GM21528 (cell line): Measurements from ENCODE around the gene RNF146.
"Not testable (repeated sequence)": the region's sequence is repeated elsewhere in the genome, so short reads cannot be mapped to it uniquely, and the experiment has no call there.

Experiments
- ATAC-seq: cut with Tn5 transposase; IDR thresholded peaks from one replicate; pipeline ENCODE4 v1.9.1; 2021; ENCODE audit warnings: mild to moderate bottlenecking, moderate library complexity; ENCODE audit not compliant: unreplicated experiment, low FRiP score

RNF146 gene, protein sequence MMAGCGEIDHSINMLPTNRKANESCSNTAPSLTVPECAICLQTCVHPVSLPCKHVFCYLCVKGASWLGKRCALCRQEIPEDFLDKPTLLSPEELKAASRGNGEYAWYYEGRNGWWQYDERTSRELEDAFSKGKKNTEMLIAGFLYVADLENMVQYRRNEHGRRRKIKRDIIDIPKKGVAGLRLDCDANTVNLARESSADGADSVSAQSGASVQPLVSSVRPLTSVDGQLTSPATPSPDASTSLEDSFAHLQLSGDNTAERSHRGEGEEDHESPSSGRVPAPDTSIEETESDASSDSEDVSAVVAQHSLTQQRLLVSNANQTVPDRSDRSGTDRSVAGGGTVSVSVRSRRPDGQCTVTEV

DNA sequence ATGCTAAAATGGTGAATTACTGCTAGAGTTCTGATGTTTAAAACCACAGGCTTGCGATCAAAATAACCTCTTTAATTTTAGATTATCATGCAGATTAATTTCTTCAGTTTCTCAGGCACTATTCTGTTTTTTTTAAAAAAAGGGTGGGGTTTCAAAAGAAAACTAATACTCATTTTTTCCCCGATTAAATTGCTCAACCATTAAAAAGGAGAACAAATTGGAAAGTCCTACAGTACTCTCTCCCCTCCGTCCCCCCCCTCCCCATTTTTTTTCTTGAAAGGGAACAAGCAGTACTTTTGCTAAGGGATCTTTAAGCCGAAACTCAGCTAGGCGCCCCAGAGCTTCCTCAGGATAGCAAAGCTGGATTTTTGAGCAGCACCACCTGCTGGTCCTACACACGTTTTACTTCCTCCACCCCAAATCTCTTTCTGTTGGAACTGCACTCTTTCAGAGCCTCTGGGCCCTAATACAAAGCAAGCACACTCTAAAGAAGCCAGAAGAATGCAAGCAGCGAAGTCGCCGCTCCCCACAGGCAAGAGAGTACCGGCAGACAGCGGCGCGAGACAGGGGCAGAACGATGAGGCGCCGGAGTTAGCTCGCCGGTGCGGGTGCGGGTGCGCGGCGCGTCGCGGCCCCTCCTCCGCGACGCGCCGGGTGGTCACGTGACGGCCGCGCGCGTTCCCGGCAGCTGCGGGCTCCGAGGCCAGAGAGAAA is at the start of gene RNF146:
Gene RNF146, plus strand, starts transcription at position 687 of the 714 bp plus-strand sequence. CDS start 13,475 bp downstream, outside the sequence.
- peak; percentile 88 for ATAC-seq

DNA sequence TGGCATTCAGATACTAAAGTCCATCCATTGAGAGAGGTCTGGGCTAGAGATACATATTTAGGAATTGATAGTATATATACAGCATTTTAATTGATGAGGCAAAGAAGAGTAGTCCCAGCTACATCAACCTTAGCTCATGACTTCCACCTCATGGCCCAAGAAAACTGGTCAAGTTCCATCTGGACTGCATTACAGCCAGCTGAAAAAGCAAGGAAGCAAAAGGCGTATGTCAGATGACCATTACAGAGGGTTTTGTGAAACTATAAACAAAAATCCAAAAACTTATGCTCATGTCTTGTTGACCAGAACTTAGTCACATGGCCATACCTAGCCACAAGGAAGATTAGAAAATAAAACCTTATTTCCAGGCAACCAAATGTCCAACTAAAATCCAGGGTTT is 46.8 kb upstream of the RNF146 start:
- no peak for ATAC-seq

DNA sequence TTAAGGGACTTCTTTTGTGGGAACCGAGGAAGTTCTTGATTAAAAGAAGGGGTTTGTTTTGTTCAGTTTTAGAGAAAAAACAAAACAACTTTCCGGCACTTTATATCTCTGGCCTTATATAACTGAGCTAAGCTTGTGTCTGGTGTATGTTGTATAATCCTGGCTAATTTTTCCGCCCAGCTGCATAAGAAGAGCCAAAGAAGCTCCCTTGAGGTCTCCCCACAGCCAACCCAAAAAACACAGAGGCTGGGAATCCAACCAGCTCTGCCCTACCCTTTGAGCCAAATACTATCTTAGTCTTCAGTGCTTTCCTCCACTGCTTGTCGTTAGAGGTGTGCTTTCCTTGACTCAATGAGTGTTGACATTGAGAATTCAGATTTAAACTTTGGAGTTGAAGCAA is 45.5 kb upstream of the RNF146 start:
- no peak for ATAC-seq

DNA sequence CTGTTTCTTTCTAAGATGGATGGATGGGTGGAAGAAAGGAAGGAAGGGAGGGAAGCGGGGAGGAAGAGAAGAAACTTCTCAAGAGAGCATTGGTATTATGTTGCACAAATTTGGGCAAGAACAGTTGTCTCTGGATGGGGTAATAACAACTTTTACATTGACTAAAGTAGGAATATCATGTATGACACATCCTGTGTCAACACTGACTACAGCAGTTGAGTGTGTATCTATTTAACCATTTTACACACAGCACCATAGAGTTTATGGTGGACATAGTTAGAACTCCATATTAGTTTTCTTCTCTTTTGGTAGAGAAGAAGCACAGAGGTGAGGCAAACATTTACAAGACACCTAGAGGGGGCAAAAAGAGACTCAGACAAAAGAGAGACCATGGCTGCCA is 44.2 kb upstream of the RNF146 start:
- ATAC-seq = no peak

DNA sequence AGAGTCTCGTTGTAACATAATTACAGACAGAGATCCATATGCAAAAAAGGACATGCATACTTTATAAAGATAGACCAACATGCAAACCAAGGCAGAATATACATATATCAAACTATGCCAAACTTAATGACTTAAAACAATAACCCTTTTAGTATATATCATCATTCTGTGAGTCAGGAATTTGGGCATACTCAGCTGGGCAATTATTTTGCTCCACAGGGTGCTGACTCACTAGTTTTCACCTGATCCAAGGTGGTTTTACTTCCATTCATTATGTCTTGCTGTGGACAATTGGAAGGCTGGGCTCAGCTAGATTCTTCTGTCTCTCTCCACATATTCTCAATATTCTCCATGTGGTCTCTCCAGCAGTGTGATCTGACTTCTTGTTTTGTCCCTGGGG is 41.2 kb upstream of the RNF146 start:
- no peak for ATAC-seq

DNA sequence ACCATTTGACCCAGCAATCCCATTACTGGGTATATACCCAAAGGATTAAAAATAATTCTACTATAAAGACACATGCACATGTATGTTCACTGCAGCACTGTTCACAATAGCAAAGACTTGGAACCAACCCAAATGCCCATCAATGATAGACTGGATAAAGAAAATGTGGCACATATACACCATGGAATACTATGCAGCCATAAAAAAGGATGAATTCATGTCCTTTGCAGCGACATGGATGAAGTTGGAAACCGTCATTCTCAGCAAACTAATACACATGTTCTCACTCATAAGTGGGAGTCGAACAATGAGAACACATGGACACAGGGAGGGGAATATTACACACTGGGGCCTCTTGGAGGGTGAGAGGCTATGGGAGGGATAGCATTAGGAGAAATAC is 32.8 kb upstream of the RNF146 start:
- not testable (repeated sequence) for ATAC-seq

DNA sequence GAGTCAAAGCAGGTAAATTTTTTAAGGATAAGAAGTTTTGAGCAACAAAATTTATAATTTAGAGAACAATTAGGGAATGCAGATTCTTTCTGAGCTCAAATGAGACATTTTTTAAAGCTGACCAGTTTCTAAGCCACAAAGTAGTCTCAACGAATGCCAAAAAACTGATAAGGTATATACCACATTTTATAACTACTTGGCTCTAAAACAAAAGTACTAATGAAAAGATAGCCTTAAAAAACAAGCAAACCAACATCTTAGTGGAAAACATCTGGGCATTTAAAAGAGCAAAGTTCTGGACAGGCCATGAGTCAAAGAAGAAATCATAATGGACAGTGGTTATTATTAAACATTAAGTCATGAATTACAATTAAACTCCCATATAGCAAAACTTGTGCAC is 23.2 kb upstream of the RNF146 start:
- ATAC-seq = no peak

DNA sequence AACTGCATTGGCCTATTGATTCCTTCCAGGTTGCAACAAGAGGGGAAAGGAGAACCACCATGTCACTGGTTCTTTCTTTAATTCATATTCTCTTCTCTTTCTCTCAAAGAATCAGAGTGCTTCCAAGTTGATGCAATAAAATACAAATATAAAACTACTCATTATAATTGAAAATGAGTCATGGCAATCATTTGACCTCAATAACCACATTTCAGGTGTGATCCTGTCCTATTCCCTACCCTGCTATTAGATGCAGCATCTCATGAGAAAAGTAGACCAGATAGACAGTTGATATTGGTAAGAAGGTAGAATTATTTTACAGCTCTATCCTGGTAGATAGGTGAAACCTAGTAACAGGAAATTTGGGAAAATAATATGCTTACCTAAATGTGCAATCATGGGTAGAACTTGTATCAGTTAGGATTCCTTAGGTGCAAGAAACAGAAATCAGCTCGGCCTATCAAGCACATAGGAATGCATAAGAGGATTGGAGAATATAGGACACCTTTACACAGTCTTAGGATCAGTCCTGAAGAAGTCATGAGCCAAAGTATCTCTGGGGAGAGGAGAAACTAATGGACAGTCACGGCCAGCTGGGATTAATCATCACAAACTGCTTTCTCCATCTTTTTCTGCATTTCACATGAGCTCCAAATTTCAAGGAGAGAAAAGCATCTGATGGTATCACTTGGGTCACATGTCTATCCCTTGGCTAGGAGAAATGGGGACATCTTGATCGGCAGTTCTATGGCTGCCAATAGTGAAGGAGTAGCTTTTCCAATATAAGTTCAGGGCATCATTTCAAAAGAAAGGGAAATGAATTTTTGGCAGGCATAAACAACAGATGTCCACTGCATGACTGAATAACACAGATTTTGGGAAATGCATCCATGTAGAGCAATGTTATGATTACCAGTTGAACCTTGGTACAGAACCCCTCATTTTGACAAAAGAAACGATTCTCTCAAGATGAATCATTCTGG is 19.3 kb upstream of the RNF146 start:
- ATAC-seq = no peak

DNA sequence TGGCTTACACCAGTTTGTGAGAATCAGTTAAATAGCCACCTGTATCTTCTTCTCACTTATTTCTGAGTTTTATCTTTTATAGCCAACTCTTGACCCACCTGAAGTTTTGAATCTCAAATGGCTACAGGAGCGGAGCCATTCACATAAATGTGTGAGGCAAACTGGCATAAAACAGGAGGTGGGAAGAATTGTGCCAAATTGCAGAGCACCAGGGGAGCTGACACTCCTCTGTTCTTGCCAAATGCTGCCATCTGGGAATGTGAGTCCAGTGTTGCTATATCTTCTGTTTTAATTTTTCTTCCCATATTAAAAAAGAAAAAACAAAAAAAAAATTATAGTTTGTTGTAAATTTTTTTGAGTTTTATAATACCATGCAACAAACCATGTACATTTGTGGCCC is 17.0 kb upstream of the RNF146 start:
- no peak for ATAC-seq

DNA sequence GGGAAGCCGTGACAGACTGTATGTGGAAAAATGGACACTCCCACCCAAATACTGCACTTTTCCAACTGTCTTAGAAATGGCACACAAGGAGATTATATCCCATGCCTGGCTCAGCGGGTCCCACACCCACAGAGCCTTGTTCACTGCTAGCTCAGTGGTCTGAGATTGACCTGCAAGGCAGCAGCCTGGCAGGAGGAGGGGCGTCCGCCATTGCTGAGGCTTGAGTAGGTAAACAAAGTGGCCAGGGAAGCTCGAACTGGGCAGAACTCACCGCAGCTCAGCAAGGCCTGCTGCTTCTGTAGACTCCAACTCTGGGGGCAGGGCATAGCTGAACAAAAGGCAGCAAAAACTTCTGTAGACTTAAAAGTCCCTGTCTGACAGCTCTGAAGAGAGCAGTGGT is 11.4 kb upstream of the RNF146 start:
- ATAC-seq = no peak

DNA sequence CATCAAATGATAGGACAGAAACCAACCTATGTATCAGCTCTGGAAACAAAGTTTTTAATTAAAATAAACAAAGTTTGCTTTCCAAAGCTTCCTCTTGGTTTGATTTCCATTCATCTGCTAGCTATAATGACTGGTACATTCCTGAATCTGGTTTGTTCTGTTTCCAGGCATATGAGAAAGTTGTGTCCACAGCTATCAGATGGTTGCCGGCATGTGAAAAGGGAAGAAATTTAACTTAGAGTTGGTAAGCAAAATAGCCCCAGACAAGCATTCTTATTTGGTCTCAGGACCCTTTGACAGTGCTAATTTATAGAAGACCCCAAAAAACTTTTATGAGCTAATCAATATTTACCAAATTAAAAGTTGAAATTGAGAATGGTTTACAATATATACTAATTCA is 3.8 kb upstream of the RNF146 start:
- ATAC-seq = no peak

DNA sequence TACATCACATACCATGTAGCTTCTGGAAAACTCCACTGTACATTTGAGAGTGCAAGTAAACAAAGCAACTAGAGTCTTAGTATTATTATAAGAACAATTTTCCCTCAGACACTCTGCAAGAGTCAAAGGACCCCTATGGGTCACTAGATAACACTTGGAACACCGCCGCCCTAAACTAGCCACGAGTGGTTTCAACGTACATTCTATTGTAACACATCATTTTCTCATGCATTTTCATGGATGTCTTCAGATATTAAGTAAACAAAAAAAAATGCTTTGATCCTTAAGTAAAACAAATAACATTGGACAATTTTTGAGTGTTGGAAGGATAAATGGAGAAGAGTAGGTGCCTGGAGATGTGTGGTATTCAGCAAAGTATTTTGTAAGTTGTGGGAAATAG is 3.2 kb upstream of the RNF146 start:
- ATAC-seq = no peak

DNA sequence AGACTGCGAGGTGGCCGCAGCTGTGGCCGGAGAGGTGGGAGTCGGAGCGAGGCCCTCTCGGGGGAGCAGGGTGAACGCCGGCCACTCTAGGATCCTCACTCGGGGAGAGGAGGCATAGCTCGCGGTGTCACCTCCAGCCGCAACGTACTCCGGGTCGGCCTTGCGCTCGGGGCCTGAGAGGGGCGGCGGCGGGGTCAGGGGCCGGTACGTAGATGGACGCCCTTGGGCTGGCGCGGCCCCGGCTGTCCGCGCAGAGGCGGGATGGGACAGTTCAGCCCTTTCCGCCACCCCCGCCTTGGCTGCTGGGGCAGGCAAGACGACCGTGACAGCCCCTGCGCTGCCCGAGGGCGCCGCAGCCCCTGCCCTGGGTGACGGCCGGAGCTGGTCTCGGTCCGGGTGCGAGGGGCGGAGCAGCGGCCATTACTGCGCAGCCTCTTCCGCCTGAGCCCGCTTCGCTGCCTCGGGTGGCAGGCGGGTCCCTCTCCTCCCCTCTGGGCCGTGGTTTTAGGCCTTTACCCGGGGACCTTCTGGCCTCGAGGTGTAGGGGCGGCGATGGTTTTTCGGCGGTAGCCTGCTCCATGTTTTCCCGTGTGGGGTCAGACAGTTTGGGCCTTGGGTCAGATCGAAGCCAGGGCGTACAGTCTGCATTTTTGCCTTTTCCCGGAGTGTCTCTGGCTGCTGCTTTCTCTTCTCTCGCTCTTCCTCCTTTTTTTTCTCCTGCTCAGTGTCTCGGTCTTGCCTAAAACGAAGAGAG is 405 bp downstream of the RNF146 start:
- peak; percentile 87 for ATAC-seq

DNA sequence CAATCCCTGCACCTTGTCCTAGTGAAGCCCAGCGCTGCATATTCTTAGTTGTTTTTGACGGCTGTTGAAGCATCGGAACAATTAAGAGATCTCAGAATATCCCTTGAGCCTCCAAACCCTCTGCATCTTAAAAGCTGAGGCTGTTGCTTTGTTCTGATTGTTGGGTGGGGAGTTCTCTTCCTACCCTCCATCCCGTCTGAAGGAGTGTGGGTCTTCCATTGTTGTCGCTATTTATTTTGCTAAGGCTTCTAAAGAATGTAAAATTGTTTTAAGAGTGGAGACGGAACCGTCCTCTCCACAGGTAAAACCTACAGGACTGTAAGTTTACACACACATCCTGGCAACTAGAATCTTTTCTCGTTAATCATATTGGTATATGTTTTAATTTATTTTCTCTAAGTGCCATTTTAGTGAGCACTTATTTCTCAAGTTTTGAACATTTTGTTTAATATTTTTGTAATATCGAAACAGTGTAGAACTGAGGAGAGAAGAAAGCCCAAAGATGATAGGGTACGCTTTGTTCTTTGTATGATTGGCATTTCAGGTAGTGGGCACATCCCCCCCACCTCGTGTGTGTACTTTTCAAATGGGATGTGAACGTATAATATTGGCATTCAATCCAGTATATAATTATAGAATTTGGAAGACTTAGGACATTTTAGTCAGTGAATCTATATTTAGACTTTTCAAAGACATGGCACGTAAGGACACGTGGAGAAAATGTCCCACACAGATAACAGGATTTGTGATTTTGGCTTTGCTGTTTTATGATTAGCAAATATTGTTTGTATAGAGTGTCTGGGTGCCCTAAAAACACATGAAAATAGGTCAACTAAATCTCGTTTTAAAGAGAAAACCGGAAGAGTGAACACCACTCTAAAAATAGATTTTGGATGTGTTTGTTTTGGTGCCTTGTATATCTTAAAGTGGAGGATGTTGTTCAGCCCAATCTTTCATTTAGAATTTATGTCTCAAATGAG is 1.3 kb downstream of the RNF146 start:
- peak; percentile 13 for ATAC-seq

DNA sequence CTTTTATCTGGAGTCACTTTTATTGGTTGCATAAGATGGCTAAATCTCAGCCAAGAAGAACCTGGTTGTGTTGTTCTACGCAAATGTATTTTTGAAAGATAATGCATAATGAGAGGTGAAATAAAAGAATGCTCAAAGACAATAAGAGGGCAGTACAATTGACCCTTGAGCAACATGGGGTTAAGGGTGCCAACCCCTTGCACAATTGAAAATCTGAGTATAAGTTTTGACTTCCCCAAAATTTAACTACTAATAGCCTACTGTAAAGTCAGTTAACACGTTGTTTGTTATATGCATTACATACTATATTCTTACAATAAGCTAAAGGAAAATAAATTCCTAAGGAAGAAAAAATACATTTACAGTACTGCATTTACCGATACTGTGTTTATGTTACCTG is 5.9 kb downstream of the RNF146 start:
- no peak for ATAC-seq

DNA sequence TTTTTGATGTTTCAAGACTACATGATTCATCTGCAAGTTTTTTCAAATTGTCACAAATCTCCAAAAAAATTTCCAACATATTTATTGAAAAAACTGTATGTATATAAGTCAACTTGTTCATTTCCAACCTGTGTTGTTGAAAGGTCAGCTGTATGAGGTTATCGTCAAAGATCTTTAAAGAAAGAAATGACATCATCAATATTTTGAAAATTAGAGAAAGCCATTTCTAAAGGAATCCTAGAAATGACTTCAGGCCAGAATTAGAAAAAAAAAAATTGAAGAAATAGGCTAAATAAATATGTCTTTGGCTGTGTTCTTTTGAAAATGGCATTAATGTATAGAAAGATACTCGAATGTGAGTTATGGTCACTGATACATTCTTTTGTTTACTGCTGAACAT is 6.8 kb downstream of the RNF146 start:
- ATAC-seq = no peak

DNA sequence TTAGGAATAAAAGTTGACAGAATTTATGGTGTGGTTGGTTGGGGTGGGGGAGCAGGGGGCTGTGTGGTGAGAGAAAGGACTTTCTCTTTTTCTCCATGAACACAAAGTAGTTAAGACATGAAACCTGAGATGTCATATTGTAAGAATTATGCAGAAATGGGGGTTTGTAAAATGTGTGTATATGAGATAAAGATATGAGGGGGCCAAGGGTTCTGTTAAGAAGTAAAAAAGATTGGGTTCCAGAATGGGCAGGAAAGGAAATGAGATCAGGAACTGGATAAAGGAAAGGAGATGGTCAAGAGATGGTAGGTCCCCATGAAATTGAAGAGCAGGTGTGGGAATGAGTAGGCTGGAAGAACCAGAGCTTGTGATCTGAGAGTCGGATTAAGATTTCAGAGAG is 9.7 kb downstream of the RNF146 start:
- no peak for ATAC-seq

DNA sequence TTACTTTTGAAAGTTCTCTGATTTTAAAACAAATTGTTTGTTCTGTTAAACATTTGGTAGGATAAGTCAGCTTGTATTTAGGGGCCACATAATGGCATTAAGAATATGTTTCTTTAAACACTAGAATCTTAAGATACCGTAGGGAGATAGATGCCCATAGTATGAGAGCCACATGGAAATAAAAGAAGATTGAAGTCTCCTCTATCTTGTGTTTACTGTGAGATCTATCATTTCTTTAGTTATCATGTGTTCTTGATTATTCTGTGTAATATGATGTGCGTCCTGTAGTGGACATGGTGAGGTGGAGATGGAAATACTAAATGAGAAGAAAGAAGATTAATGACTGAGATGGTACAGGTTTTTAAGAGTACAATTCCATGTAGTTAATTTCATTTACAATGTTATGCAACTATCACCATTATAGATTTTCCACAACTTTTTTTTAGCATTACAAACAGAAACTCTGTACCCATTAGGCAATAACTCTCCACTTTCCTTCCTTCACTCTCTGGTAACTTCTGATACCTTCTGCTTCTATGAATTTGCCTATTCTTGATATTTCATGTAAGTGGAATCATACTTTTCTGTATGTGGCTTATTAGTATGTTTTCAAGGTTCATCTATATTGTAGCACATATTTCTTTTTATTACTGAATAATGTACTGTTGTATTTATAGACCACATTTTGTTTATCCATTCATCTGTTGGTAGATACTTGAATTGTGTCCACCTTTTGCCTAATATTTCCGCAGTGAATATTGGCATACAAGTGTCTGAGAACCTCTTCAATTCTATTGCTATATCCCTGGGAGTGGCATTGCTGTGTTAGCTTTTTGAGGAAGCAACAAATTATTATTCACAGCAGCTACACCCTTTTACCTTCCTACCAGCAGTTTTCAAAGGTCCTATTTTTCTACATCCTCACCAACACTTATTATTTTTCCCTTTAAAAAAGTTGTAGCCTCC is 11.5 kb downstream of the RNF146 start:
- ATAC-seq = no peak
